A673 (cell line): ENCODE measurements around the gene UBXN6. TPM values are rescaled to one million over a fixed set of nuclear protein-coding genes. Genes with fewer than 3 reads are reported as not detected.

ENCODE experiments used
- BruUV-seq: library from RNA; stranded (reverse); fragments of 400-500 nt; replicated peaks from 2 replicates; lab custom pipeline; 2021; lab: Mats Ljungman, UMichigan
- CTCF ChIA-PET: fragments of 300-600 bp; sonication (Branson Sonifier 250); formaldehyde crosslinking; loops from one replicate; lab custom pipeline; 2022; ENCODE audit warnings: antibody characterized with exemption; lab: Charles Lee
- POLR2A ChIA-PET: fragments of 300-600 bp; sonication (Branson Sonifier 250); formaldehyde crosslinking; loops from one replicate; lab custom pipeline; 2022; ENCODE audit warnings: antibody characterized with exemption; ENCODE audit not compliant: low non-redundant PET; lab: Charles Lee
- DNase-seq: peaks from one replicate; pipeline ENCODE4 v3.0.0-alpha.2; 2015; ENCODE audit warnings: low spot score
- H3K27ac ChIP-seq: fragments of 200-600 bp; sonication (generic); 2 replicates; pipeline ENCODE4 v1.5.1; 2016; ENCODE audit warnings: mixed run types, low read depth, mild to moderate bottlenecking, mixed read lengths, antibody characterized with exemption, low read length; ENCODE audit not compliant: poor library complexity, severe bottlenecking
- H3K27me3 ChIP-seq: fragments of 200-600 bp; sonication (generic); replicated peaks from 2 replicates; pipeline ENCODE4 v1.6.1; 2017; ENCODE audit warnings: mixed run types, low read depth, mild to moderate bottlenecking, mixed read lengths, antibody characterized with exemption, low read length; ENCODE audit not compliant: insufficient read depth, poor library complexity
- H3K36me3 ChIP-seq: fragments of 200-600 bp; sonication (generic); 2 replicates; pipeline ENCODE4 v1.6.1; 2016; ENCODE audit warnings: mixed run types, mild to moderate bottlenecking, mixed read lengths, antibody characterized with exemption, low read length; ENCODE audit not compliant: insufficient read depth, poor library complexity, severe bottlenecking
- H3K4me1 ChIP-seq: fragments of 200-600 bp; sonication (generic); 2 replicates; pipeline ENCODE4 v1.6.1; 2017; ENCODE audit warnings: mixed run types, mild to moderate bottlenecking, mixed read lengths, antibody characterized with exemption, low read length; ENCODE audit not compliant: insufficient read depth, poor library complexity, severe bottlenecking
- H3K4me3 ChIP-seq: fragments of 200-600 bp; sonication (generic); 2 replicates; pipeline ENCODE4 v1.5.1; 2016; ENCODE audit warnings: low read depth, mixed run types, mild to moderate bottlenecking, mixed read lengths, low read length; ENCODE audit not compliant: poor library complexity, severe bottlenecking
- H3K9me3 ChIP-seq: fragments of 200-600 bp; sonication (generic); 2 replicates; pipeline ENCODE4 v1.6.1; 2016; ENCODE audit warnings: mixed run types, low read depth, mild to moderate bottlenecking, mixed read lengths, antibody characterized with exemption, low read length; ENCODE audit not compliant: poor library complexity, severe bottlenecking
- CTCF ChIP-seq: fragments of 300-800, 200-600 bp; sonication (generic); conservative IDR thresholded peaks from 2 replicates; pipeline ENCODE4 v1.5.1; 2017; ENCODE audit warnings: low read depth, mild to moderate bottlenecking, antibody characterized with exemption, low read length, moderate library complexity, mixed read lengths
- EZH2 ChIP-seq: fragments of 200-600 bp; sonication (generic); IDR thresholded peaks from 2 replicates; pipeline ENCODE4 v1.6.1; 2017; ENCODE audit warnings: borderline replicate concordance, low read depth, mild to moderate bottlenecking, mixed read lengths, antibody characterized with exemption, low read length; ENCODE audit not compliant: poor library complexity, severe bottlenecking
- intact Hi-C: fragments of 100-400 bp; cut with micrococcal nuclease; formaldehyde crosslinking; loops from one replicate; pipeline ENCODE4 v1.10.0; 2022; ENCODE audit not compliant: unreplicated experiment
- total RNA-seq: library from RNA; stranded (reverse); gene quantifications from 2 replicates; pipeline ENCODE4 v1.2.3, GENCODE V29; 2021

Gene UBXN6
- total RNA-seq, 1 experiment from 2014 or later = 49.1 TPM

GRCh38 chr19:4505570-4506448 lies 48.2 kb upstream of the UBXN6 start:
- TF ChIP-seq EZH2 (no peak), CTCF (no peak)
- no peak for DNase-seq
- Histone ChIP-seq H3K4me3 (no peak overlapping the region), H3K36me3 (peaks cover 6% of the 10 kb centered on the region), H3K9me3 (no peaks in the 10 kb centered on the region), H3K27ac (no peak overlapping the region), H3K4me1 (no peaks in the 10 kb centered on the region), H3K27me3 (no peaks in the 10 kb centered on the region)
- BruUV-seq = no TSS peak
- ChIA-PET POLR2A (no interaction called here), CTCF (no interaction called here)
- intact Hi-C loops = no loop called here

- Histone ChIP-seq H3K27ac (no peak overlapping the region), H3K9me3 (no peaks in the 10 kb centered on the region), H3K27me3 (no peaks in the 10 kb centered on the region), H3K4me1 (no peaks in the 10 kb centered on the region), H3K36me3 (peaks cover 6% of the 10 kb centered on the region), H3K4me3 (no peak overlapping the region)
- ChIA-PET CTCF (no interaction called here), POLR2A (no interaction called here)
- DNase-seq = no peak
- TF ChIP-seq EZH2 (no peak), CTCF (no peak)
- intact Hi-C loops = no loop called here
- BruUV-seq = no TSS peak
Observed at GRCh38 chr19:4504891-4505569, 47.4 kb upstream of the UBXN6 start.

GRCh38 chr19:4504297-4504701 lies 46.7 kb upstream of the UBXN6 start:
- CTCF ChIA-PET = no interaction called here
- Histone ChIP-seq H3K4me1 (no peaks in the 10 kb centered on the region), H3K27ac (no peak overlapping the region), H3K27me3 (no peaks in the 10 kb centered on the region), H3K36me3 (peaks cover 6% of the 10 kb centered on the region), H3K9me3 (no peaks in the 10 kb centered on the region), H3K4me3 (no peak overlapping the region)
- POLR2A ChIA-PET = no interaction called here
- intact Hi-C loops = no loop called here
- no peak for DNase-seq
- no TSS peak for BruUV-seq
- TF ChIP-seq EZH2 (no peak), CTCF (no peak)
